Heart right ventricle (tissue), 16 donors: ENCODE results near the gene CARD11. TPM values are rescaled to one million over a fixed set of nuclear protein-coding genes. Genes with fewer than 3 reads are reported as not detected.
"Not testable (repeated sequence)": the region's sequence is repeated elsewhere in the genome, so short reads cannot be mapped to it uniquely, and the experiment has no call there.

Source experiments
- ATAC-seq, 8 donors: fragments of 200-7000 bp; cut with Tn5 transposase; one replicate each; pipeline ENCODE4 v1.9.1; 2020; ENCODE audit warnings: mild to moderate bottlenecking in 8 of 8, moderate library complexity in 8 of 8, moderate number of reproducible peaks in 1 of 8
- DNase-seq, 2 donors: peaks; one replicate each; pipeline ENCODE4 v3.0.0-alpha.2; 2020
- H3K27ac ChIP-seq, 10 donors: fragments of 200-600 bp; sonication (generic) in 2 of 10; one replicate each; pipeline versions ENCODE4 v1.5.0 to v1.8.0; 2020 to 2022; ENCODE audit warnings: mild to moderate bottlenecking in 3 of 10
- H3K27me3 ChIP-seq, 7 donors: fragments of 200-600 bp; one replicate each; pipeline ENCODE4 v1.8.0; 2021 to 2022; ENCODE audit warnings: mild to moderate bottlenecking in 2 of 7
- H3K36me3 ChIP-seq, 9 donors: fragments of 200-600 bp; sonication (generic) in 1 of 9; one replicate each; pipeline versions ENCODE4 v1.5.0 to v1.8.0; 2020 to 2022; ENCODE audit warnings: mild to moderate bottlenecking in 2 of 9
- H3K4me1 ChIP-seq, 9 donors: fragments of 200-600 bp; sonication (generic) in 1 of 9; one replicate each; pipeline versions ENCODE4 v1.5.0 to v1.8.0; 2020 to 2022; ENCODE audit warnings: mild to moderate bottlenecking in 4 of 9
- H3K4me3 ChIP-seq, 10 donors: fragments of 200-600 bp; sonication (generic) in 2 of 10; one replicate each; pipeline versions ENCODE4 v1.5.0 to v1.8.0; 2020 to 2022; ENCODE audit warnings: mild to moderate bottlenecking in 7 of 10, moderate library complexity in 2 of 10
- H3K9me3 ChIP-seq, 11 donors: fragments of 200-600 bp in 10 of 11; sonication (generic) in 2 of 11; one replicate each; pipeline versions ENCODE4 v1.5.0 to v1.8.0; 2013 to 2022; ENCODE audit warnings: mild to moderate bottlenecking in 2 of 11, control low read depth in 1 of 11, moderate library complexity in 1 of 11
- WGBS, 2 donors: extraction: QIAGEN DNeasy Blood & Tissue Kit; methylation state at CpG; one replicate each; pipeline ENCODE4 v1.1.7; 2013; ENCODE audit warnings: inconsistent platforms in 1 of 2; 5-methylcytosine and 5-hydroxymethylcytosine counted together
- intact Hi-C, 10 donors: fragments of 100-400 bp; cut with DNase I; formaldehyde crosslinking; loops; one replicate each; pipeline versions ENCODE4 v1.11.1 to v1.14.2; 2022
- polyA plus RNA-seq, 2 donors: library from polyadenylated mRNA; stranded (reverse); fragments of 200-250 nt; gene quantifications; one replicate each; pipeline ENCODE4 v1.2.3, GENCODE V29; 2013
- total RNA-seq, 10 donors: library from RNA; stranded (reverse); fragmentation: NEBNext Ultra II Directional in 3 of 10; extraction: Animal tissue kit (Norgen Biotek cat#: 25700) in 3 of 10; gene quantifications; one replicate each; pipeline versions ENCODE4 v1.2.1 to v1.2.4, GENCODE V29; 2021 to 2023
- TF ChIP-seq, protein P1 (sequence below), 9 donors: fragments of 200-600 bp; sonication (generic) in 2 of 9; IDR thresholded peaks; one replicate each; pipeline versions ENCODE4 v1.5.0 to v1.8.0; 2021 to 2022; ENCODE audit warnings: antibody characterized with exemption in 9 of 9, mild to moderate bottlenecking in 5 of 9, moderate library complexity in 1 of 9
- donor health status: Arrhythmogenic right ventricular cardiomyopathy.
- donor health status: ischemic (EF 13 %, LVEDD 7.1; RV severe dilation, severe dysfunction).
- donor health status: healthy with polysubstance abuse.
- donor health status: DM: no; HTN: yes; CAD: no.
- donor health status: DM: no; HTN: no; CAD: no.
- donor health status: ischemic (EF 25% LVEDD 6.9; RV normal size, moderate dysfunction).
- donor health status: ischemic (EF 25% LVEDD 5.7; RV mildly dilated, moderate dysfunction).
- donor health status: healthy.
- donor health status: DM: yes; HTN: yes; CAD: no.
- donor health status: Ischemic cardiomyopathy.
- donor health status: ischemic (EF 35%, LVEDD 5.7; RV mildly dilated, moderate dysfunction).
- donor health status: nonischemic (EF 11% LVEDD 7.7; RV severe dilation, severe dysfunction).
- donor health status: DM: yes; HTN: yes; CAD: no.
- donor health status: PGD.
- donor health status: ischemic (EF 29% LVEDD 5.4; RV normal size, mild dysfunction).
- donor health status: nonischemic (EF 23%, LVEDD 6.1; RV moderate dilation, normal function).

CARD11 gene
- total and polyA plus RNA-seq, 12 donors, result 0.14 to 1.7 (median 0.30) TPM; not detected in 1

DNA sequence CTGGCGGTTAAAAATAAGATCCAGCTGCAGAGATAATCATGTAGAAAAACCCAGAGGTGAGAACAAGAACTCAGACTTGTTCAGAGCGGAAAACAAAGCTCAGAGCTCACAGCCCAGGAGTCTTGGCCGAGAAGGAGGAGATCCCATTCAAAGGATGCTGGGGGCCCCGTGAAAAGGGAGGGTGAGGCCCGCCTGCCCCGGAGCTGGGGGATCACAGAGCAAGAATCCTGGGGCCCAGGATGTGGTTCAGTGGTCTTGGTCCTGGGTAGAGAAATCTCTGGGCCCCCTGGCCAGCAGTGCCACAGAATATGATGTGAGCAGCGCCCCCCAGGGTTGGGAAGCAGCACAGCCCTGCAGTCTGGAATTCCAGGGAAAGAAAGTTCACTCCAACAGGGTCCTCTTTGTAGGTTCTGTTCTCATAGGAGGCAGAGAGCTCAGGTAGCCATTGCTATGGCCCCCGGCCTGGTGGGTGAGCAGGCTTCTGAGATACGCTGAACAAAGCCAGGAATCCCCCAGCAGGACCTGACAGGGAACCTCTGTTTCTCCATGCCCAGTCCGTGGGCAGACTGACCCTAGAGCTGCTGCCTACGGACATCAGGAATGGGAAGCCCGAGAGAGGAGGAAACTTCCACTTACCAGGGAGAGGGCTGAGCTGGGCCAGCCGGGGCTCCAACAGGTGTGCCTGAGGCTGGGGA is 121.9 kb downstream of the CARD11 start:
- intact Hi-C loops, result no loop called here
- H3K27ac ChIP-seq, result no peak overlapping the region
- H3K4me3 ChIP-seq, result no peak overlapping the region
- 54% methylated on average over 13 of the region's 13 CpGs for WGBS, 2 donors
- peaks cover 0 to 53% (median 15%) of the 10 kb centered on the region in 7 donors for H3K27me3 ChIP-seq
- no peaks in the 10 kb centered on the region for H3K36me3 ChIP-seq
- peaks cover 0 to 12% (median 0%) of the 10 kb centered on the region in 9 donors for H3K4me1 ChIP-seq
- DNase-seq (no peak), ATAC-seq (no peak)
- peaks cover 0 to 4% (median 0%) of the 10 kb centered on the region in 11 donors for H3K9me3 ChIP-seq
- TF ChIP-seq, protein P1, sequence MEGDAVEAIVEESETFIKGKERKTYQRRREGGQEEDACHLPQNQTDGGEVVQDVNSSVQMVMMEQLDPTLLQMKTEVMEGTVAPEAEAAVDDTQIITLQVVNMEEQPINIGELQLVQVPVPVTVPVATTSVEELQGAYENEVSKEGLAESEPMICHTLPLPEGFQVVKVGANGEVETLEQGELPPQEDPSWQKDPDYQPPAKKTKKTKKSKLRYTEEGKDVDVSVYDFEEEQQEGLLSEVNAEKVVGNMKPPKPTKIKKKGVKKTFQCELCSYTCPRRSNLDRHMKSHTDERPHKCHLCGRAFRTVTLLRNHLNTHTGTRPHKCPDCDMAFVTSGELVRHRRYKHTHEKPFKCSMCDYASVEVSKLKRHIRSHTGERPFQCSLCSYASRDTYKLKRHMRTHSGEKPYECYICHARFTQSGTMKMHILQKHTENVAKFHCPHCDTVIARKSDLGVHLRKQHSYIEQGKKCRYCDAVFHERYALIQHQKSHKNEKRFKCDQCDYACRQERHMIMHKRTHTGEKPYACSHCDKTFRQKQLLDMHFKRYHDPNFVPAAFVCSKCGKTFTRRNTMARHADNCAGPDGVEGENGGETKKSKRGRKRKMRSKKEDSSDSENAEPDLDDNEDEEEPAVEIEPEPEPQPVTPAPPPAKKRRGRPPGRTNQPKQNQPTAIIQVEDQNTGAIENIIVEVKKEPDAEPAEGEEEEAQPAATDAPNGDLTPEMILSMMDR (IDR thresholded peaks at IDR 0.05), result peak in 6 of 9 donors; percentile 13 to 41 (median 22)

DNA sequence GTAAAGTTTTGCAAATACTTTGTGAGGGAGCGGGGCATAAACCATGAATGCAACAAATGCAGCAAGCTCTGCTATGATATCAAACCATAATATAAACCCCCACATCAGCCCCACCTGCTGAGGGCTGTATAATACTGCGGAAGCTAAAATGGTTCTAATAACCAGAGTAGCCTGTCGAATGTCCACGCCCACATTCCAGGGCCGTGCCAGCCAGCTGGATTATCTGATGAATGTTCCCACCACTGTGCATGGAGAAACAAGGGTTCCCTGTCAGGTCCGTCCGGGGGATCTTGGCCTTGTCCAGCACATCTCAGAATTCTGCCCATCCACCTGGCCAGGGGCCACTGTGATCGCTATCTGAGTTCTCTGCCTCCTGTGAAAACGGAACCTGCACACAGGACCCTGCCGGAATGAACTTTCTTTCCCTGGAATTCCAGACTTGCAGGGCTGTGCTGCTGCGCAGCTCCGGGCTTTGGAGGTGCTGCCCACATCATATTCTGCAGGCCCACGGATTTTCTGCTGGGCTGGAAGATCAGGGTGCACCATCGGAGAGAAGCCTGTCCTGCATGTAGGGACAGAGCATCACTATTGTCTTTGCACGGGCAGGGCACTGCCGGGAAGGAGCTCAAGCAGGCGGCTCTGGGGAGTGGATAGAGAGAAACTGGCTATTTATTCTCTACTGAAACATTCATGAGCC is 122.6 kb downstream of the CARD11 start:
- DNase-seq, result no peak
- no peaks in the 10 kb centered on the region for H3K36me3 ChIP-seq
- H3K4me3 ChIP-seq, result no peak overlapping the region
- ATAC-seq, result no peak
- TF ChIP-seq, protein P1 (IDR thresholded peaks at IDR 0.05), result no peak
- WGBS, 2 donors, result 32 to 42% methylated on average over 17 of the region's 17 CpGs
- peaks cover 0 to 12% (median 0%) of the 10 kb centered on the region in 9 donors for H3K4me1 ChIP-seq
- no peak overlapping the region for H3K27ac ChIP-seq
- peaks cover 0 to 58% (median 15%) of the 10 kb centered on the region in 7 donors for H3K27me3 ChIP-seq
- peaks cover 0 to 4% (median 0%) of the 10 kb centered on the region in 11 donors for H3K9me3 ChIP-seq
- intact Hi-C loops, result no loop called here

DNA sequence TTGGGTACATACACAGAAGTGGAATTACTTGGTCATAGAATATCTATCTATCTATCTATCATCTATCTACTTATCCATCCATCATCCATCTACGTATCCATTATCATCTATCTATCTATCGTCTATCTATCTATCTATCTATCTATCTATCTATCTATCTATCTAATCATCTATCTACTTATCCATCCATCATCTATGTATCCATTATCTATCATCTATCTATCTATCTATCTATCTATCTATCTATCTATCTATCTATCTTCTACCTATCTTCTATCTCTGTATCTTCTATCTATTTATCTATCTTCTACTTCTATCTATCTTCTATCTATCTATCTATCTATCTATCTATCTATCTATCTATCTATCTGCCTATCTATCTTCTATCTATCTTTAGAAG is 123.2 kb downstream of the CARD11 start:
- intact Hi-C loops, result not testable (repeated sequence)
- H3K27me3 ChIP-seq, result peaks cover 0 to 64% (median 19%) of the 10 kb centered on the region in 7 donors

DNA sequence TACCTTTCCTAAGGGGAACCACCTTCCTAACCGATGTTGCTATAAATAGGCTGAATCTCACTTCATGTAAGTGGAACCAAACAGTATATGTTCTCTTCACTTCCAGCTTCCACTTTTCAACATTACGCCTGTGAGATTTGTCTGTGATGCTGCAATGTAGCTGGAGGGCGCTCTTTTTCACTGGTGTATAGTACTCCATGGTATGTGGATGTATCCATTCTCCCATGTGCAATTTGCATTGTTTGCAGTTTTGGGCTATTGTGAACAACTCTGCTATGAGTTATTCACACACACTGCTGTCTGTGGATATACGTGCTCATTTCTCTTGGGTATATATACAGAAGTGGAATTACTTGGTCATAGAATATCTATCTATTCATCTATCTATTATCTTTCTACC is 123.6 kb downstream of the CARD11 start:
- no peaks in the 10 kb centered on the region for H3K36me3 ChIP-seq
- WGBS, 2 donors, result 85 to 86% methylated on average over 4 of the region's 4 CpGs
- H3K27me3 ChIP-seq, result peaks cover 0 to 67% (median 23%) of the 10 kb centered on the region in 7 donors
- H3K27ac ChIP-seq, result no peak overlapping the region
- no peak for DNase-seq
- H3K4me3 ChIP-seq, result no peak overlapping the region
- H3K4me1 ChIP-seq, result peaks cover 0 to 12% (median 0%) of the 10 kb centered on the region in 9 donors
- TF ChIP-seq, protein P1 (IDR thresholded peaks at IDR 0.05), result no peak
- ATAC-seq, result no peak
- intact Hi-C loops, result no loop called here
- H3K9me3 ChIP-seq, result peaks cover 0 to 4% (median 0%) of the 10 kb centered on the region in 11 donors

More for the DNA sequence above, 123.2 kb downstream of the CARD11 start:
- not testable (repeated sequence) for H3K36me3 ChIP-seq, ATAC-seq, DNase-seq, H3K9me3 ChIP-seq, H3K4me3 ChIP-seq, H3K27ac ChIP-seq
- 72 to 80% methylated on average over 2 of the region's 2 CpGs for WGBS, 2 donors
- H3K4me1 ChIP-seq, result peaks cover 0 to 12% (median 0%) of the 10 kb centered on the region in 9 donors
